Esophagus squamous epithelium (tissue), 4 donors: ENCODE measurements around the gene ANP32E.

Experiments used
- CTCF ChIP-seq, 6 experiments: fragments of 450-650 bp in 4 of 6; fragments of 200-600 bp in 2 of 6; sonication (generic) in 2 of 6; IDR thresholded peaks; one replicate each; pipeline ENCODE4 v1.5.1; 2016 to 2019; ENCODE audit warnings: antibody characterized with exemption in 6 of 6, mild to moderate bottlenecking in 4 of 6, moderate library complexity in 4 of 6
- POLR2A ChIP-seq, 4 donors: fragments of 450-650 bp; IDR thresholded peaks; one replicate each; pipeline ENCODE4 v1.6.1; 2017; ENCODE audit warnings: antibody characterized with exemption in 4 of 4, mild to moderate bottlenecking in 4 of 4, moderate library complexity in 3 of 4

GRCh38 chr1:150256198-150256553 lies 20.3 kb upstream of the ANP32E start:
- TF ChIP-seq CTCF (IDR thresholded peaks at IDR 0.05) (no peak), POLR2A (IDR thresholded peaks at IDR 0.05) (no peak)
